HG03432 (cell line): ENCODE results near the gene CDH2.

Experiments
- ATAC-seq: cut with Tn5 transposase; IDR thresholded peaks from one replicate; pipeline ENCODE4 v1.9.1; 2021; ENCODE audit warnings: mild to moderate bottlenecking, moderate library complexity; ENCODE audit not compliant: unreplicated experiment

Gene CDH2

DNA sequence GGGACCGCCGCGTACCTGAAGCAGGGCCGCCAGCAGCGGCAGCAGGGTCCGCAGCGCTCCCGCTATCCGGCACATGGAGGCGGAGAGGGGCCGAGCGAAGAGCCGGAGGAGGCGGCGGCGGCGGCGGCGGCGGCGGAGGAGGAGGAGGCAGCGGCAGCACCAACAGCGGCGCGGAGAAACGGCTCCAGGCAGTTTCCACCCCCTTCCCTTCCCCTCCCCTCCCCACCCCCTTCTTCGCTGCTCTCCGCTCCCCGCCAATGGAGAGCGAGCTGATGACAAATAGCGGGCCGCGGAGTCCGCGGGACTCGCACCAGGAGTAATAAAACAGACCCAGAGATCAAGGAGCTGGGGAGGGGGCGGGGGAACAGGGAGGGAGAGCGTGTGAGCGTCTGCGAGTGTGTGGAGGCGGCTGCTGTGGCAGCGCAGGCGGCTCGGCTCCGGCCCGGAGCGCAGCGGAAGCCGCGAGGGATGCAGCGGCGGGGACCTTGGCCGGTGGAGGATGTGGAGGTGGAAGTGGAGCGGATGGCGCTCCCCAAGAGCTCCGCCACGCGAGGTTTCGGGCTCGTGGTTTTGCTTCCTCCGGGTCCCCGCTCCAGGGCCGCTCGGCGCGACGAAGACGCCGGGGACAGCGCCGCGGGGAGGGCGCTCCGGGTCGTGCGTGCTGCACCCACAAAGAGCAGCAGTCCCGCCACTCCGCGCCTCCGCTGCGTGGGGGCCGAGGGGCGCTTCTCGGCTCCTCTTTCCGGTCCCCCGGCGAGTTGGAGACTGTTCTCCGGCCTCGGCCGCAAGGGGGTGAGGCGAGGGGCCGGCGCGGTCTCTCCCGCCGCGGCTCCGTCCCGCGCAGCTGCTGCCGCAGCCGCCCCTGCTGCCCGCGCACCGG is at the start of gene CDH2:
Gene CDH2, minus strand, starts transcription at position 183 of the 880 bp plus-strand sequence. Its CDS starts 108 bp downstream, at position 75.
- ATAC-seq, result peak; percentile 65

DNA sequence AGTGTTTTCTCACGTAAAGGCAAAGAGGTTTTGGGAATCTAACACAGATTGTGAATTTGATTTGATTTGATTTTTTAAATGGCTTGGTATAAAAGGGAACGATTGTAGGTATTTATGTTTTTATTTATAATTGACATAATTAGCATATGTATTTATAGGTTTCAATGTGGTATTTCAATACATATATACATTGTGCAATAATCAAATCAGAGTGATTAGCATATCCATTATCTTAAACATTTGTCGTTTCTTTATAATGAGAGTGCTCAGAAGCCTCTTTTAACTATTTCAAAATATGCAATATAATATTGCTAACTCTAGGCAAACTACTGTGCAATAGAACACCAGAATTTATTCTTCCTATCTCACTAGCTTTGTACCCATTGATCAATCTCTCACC is 35.1 kb upstream of the CDH2 start:
- no peak for ATAC-seq

DNA sequence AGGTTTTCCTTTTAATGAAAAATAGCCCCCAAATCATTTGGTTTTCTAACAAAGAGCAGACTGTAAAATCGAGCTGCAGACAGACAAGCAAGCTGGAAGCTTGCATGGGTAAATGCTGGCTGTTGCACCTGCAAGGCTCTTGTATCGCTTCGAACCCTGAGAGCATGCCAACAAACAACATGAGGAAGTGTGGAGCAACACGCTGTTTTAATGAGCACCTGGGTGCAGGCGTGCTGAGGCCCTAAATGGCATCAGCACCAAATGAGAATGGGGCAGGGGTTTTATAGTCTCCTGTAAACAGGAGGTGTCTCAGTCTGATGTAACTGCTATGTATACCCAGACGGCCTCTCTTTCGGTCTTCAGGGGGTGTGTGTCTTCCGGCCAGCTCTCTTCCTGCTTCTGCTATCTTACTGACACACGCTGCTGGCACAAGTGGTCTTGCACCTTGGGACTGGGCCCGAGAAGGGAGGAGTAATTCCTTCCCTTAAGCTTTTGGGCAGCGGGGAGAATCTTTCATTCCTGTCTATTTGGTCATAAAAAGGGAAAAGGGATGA is 31.9 kb upstream of the CDH2 start:
- no peak for ATAC-seq

GRCh38 chr18:28208268-28208667 is 31.3 kb upstream of the CDH2 start:
- no peak for ATAC-seq

- no peak for ATAC-seq
Observed at GRCh38 chr18:28204154-28204553, 27.2 kb upstream of the CDH2 start.

GRCh38 chr18:28201056-28201455 is 24.1 kb upstream of the CDH2 start:
- ATAC-seq, result no peak

- no peak for ATAC-seq
Observed at GRCh38 chr18:28198620-28199019, 21.7 kb upstream of the CDH2 start.

DNA sequence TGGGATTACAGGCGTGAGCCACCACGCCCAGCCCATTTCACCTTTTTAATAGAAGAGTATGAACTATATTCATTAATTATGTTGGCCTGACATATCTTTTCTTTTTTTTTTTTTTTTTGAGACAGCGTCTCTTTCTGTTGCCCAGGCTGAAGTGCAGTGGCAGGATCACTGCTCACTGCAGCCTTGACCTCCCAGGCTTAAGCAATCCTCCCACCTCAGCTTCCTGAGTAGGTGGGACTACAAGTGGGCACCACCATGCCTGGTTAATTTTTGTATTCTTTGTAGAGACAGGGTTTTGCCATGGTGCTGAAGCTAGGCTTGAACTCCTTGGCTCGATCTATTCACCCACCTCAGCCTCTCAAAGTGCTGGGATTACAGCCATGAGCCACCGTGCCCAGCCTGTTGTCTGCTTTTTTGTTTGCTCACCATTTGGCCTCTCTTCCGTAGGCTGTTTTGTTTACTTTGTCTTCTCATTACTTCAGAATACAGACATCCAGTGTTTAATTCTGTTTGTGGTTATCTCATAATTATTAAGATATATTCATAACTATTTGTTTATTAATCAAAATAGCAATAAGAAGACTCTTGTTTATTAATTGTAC is 16.3 kb upstream of the CDH2 start:
- ATAC-seq, result no peak

DNA sequence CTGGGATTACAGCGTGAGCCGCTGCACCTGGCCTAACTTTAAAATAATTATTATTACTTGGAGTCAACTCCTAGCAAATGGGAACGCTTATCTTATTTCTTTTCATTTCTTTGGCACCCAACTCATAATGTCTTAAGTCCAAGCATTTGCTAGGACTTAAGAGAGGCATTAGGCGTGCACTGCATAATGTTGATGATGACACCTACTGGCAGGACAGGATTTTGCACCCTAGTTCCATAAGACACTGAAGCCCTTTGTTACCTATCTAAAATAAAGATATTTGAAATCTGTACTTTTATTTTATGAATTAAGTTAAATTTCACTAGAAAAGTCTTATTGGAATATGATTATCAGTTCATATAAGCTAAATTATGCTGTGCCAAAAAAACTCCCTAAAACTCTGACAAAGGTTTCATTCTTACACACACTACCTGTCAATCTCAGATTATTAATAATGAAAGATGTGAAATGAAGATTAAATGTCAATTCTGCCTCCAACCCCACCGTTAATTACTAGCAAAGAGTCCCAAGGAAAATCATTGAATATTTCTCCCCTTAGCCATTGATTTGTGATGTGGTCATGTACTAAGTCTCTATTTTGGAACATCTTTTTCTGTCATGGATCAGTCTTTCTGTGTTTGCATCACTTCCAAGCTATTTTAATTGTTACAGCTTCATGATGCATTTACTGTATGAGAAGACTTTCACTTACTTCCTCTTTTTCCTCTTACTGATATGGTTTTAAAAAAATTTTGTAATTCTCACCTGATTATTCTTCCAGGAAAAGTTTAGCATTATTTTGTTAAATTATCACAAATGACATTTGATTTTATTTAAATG is 12.7 kb upstream of the CDH2 start:
- peak; percentile 90 for ATAC-seq

DNA sequence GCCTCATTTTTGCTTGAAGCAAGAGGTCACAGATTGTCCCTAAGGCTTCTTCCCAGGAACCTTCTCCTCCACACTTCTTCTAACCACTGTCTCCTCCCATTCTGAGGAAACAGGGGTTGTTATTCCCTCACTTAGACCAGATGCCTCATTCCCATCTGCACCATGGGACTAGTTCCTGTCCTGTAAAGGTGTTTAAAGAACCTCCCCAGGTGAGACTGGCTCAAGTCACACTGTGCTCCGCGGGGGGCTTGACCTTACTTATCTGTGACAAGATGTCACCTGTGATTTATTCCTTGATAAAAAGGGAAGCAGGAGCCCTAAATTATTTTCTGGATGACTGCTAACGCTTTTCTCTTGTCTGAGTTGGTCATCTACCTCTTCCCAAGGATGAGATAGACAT is 8.2 kb upstream of the CDH2 start:
- no peak for ATAC-seq

- ATAC-seq, result no peak
Observed at GRCh38 chr18:28183418-28184078, 6.6 kb upstream of the CDH2 start.

DNA sequence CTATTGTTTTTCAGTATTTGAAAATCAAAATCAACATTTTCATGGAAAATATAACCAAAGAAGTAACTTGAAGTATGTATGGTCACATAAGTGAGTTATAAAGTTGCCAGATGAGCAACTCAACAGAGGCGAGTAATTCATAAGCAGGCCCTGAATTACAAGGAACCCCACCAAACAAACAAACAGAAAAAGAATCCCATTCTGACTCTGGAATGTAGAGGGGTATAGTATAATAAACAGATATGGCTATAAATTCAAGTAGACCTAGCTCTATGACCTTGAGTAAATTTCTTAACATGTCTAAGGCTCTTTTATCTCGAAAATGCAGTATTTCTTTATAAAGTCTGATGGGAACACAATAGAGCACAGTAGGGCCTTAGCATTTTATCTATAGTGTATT is 4.7 kb upstream of the CDH2 start:
- ATAC-seq, result no peak

DNA sequence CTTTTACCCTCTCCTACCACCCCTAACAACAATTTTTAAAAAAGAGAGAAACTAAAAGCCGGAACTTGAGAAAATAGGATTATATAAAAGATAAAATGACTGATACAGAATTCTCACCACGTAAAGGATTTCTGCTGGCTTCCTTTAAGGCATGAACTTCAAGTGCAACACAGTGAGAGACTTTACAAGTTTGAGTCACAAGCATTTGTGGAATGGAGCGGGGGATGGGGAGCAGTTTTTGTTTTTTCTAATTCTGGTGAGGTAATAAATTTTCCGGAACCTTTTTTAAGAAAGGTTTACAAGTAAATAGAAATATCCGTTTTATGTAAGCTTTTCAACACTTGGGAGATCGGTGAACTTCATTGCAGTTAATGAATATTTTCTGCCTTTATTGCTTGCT is 1.8 kb upstream of the CDH2 start:
- ATAC-seq, result no peak

- ATAC-seq, result peak; percentile 33
Observed at GRCh38 chr18:28177828-28178635, 1.1 kb upstream of the CDH2 start.

DNA sequence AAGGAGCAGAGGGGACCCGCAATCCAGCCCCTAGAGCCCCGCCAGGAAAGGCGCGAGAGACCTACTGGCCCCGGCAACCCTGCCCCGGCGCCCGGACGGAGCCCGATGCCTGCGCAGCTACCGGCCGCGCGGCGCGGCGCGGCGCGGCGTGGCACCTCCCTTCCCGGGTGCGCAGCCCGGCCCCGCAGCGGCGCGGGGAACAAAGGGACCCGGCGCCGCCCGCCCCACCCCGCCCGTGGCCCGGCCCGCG is 307 bp downstream of the CDH2 start:
- ATAC-seq, result peak; percentile 19

DNA sequence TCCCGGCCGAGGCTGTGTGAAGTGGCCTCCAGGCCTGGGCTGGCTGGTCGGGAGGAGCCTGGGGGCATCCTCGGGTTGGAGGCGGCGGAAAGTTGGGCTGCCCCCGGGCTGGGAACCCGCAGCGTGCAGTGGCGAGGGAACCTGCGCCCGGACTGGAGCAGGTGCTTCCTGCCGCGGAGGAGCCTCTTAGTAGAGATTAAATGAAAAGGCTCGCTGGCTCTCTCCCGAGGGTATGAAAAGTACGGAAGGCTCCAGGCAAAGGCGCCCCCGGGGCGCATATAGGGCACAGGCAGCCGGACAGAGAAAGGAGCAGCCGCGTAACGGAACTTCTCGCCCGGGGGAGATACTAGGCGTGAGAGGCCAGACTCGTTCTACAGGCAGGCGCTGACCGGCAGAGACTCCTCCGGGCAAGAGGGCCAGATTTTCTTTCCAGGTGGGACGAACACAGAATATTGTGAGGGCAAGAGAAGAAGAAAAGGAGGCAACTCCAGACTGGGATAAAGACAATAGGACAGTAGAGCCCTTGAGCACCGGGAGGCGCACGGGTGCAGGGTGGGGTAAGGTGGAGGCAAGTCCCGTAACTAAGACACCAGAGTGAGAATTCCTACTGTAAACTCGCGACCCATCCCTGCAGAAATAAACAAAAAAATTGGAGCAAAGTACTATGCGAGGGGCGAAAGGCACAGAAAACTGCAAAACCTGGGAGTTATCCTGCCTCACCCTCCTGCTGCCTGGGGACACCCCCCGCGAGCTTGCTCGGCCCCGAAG is 816 bp downstream of the CDH2 start:
- no peak for ATAC-seq

- ATAC-seq, result no peak
Observed at GRCh38 chr18:28175150-28175929, 1.6 kb downstream of the CDH2 start.

DNA sequence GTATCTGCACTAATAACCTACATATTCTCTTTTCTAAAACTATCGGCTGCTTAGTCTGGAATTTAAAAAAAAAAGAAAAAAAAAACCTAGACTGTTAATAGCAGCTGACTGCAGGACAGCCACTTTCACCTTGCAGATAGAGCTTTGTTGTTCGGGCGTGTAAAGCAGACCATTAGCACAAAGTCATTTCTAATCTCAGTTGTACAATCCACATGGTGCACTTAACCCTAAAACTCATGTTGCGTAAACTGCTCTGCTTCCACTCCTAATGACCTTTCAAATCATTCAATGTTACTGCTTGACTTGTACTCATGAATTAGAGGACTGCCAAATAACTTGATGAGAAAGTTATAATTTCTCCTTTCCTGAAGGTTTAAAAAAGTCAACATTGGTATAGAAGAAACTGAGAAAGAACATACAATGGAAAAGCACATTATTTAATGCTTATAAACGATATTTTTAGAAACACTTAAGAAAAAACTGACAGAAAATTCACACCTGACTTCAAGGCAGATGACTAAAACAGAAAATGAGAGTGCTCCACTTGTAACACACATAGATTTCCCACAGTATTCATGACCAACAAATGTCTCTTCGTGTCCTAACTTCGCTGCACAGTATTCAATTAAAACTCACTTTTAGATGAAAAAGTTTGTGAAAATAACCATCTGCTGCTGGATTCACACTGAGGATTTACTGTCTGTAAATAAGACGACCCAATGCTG is 2.6 kb downstream of the CDH2 start:
- no peak for ATAC-seq
